ENCODE results near the gene R3HDML. TPM values are rescaled to one million over a fixed set of nuclear protein-coding genes. Genes with fewer than 3 reads are reported as not detected.
A peak's percentile ranks its signal among the peaks of the same experiment; 100 is the strongest.

The R3HDML gene
- total and polyA plus RNA-seq, 2 of the 13 experiments (the other 11 are each of a cell fraction or from before 2014, with no cell fraction given), result not detected

- TF ChIP-seq, protein P1, sequence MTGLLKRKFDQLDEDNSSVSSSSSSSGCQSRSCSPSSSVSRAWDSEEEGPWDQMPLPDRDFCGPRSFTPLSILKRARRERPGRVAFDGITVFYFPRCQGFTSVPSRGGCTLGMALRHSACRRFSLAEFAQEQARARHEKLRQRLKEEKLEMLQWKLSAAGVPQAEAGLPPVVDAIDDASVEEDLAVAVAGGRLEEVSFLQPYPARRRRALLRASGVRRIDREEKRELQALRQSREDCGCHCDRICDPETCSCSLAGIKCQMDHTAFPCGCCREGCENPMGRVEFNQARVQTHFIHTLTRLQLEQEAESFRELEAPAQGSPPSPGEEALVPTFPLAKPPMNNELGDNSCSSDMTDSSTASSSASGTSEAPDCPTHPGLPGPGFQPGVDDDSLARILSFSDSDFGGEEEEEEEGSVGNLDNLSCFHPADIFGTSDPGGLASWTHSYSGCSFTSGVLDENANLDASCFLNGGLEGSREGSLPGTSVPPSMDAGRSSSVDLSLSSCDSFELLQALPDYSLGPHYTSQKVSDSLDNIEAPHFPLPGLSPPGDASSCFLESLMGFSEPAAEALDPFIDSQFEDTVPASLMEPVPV (CRISPR knock-in tag; IDR thresholded peaks at IDR 0.05), result 0 out of 2 replicates have a peak, but pooled peaks have one; percentile 38
- TF ChIP-seq HNF1A (IDR thresholded peaks at IDR 0.05; ENCODE audit: low read depth) (no peak), HNF1A (CRISPR knock-in tag; IDR thresholded peaks at IDR 0.05; ENCODE audit: borderline replicate concordance) (peak; percentile 52; the same call in 1 of the 2 replicates), JDP2 (CRISPR knock-in tag; IDR thresholded peaks at IDR 0.05; ENCODE audit: borderline replicate concordance) (no peak), NCOA5 (CRISPR knock-in tag; IDR thresholded peaks at IDR 0.05) (no peak), SOX6 (IDR thresholded peaks at IDR 0.05) (no peak), SOX6 (CRISPR knock-in tag; IDR thresholded peaks at IDR 0.05) (no peak), MZF1 (CRISPR knock-in tag; IDR thresholded peaks at IDR 0.05; ENCODE audit: borderline replicate concordance) (no peak), ZNF468 (CRISPR knock-in tag; IDR thresholded peaks at IDR 0.05) (0 out of 2 replicates have a peak, but pooled peaks have one; percentile 40), MTA1 (CRISPR knock-in tag; IDR thresholded peaks at IDR 0.05; ENCODE audit: borderline replicate concordance) (no peak), ZBTB7A (CRISPR knock-in tag; IDR thresholded peaks at IDR 0.05) (peak; percentile 77; the same call in 1 of the 2 replicates), KDM5B (CRISPR knock-in tag; IDR thresholded peaks at IDR 0.05; ENCODE audit: borderline replicate concordance) (no peak), TP53 (CRISPR knock-in tag; conservative IDR thresholded peaks at IDR 0.05) (no peak), TEAD3 (CRISPR knock-in tag; optimal IDR thresholded peaks at IDR 0.05; ENCODE audit: borderline replicate concordance) (no peak)
- TF ChIP-seq, protein P2, sequence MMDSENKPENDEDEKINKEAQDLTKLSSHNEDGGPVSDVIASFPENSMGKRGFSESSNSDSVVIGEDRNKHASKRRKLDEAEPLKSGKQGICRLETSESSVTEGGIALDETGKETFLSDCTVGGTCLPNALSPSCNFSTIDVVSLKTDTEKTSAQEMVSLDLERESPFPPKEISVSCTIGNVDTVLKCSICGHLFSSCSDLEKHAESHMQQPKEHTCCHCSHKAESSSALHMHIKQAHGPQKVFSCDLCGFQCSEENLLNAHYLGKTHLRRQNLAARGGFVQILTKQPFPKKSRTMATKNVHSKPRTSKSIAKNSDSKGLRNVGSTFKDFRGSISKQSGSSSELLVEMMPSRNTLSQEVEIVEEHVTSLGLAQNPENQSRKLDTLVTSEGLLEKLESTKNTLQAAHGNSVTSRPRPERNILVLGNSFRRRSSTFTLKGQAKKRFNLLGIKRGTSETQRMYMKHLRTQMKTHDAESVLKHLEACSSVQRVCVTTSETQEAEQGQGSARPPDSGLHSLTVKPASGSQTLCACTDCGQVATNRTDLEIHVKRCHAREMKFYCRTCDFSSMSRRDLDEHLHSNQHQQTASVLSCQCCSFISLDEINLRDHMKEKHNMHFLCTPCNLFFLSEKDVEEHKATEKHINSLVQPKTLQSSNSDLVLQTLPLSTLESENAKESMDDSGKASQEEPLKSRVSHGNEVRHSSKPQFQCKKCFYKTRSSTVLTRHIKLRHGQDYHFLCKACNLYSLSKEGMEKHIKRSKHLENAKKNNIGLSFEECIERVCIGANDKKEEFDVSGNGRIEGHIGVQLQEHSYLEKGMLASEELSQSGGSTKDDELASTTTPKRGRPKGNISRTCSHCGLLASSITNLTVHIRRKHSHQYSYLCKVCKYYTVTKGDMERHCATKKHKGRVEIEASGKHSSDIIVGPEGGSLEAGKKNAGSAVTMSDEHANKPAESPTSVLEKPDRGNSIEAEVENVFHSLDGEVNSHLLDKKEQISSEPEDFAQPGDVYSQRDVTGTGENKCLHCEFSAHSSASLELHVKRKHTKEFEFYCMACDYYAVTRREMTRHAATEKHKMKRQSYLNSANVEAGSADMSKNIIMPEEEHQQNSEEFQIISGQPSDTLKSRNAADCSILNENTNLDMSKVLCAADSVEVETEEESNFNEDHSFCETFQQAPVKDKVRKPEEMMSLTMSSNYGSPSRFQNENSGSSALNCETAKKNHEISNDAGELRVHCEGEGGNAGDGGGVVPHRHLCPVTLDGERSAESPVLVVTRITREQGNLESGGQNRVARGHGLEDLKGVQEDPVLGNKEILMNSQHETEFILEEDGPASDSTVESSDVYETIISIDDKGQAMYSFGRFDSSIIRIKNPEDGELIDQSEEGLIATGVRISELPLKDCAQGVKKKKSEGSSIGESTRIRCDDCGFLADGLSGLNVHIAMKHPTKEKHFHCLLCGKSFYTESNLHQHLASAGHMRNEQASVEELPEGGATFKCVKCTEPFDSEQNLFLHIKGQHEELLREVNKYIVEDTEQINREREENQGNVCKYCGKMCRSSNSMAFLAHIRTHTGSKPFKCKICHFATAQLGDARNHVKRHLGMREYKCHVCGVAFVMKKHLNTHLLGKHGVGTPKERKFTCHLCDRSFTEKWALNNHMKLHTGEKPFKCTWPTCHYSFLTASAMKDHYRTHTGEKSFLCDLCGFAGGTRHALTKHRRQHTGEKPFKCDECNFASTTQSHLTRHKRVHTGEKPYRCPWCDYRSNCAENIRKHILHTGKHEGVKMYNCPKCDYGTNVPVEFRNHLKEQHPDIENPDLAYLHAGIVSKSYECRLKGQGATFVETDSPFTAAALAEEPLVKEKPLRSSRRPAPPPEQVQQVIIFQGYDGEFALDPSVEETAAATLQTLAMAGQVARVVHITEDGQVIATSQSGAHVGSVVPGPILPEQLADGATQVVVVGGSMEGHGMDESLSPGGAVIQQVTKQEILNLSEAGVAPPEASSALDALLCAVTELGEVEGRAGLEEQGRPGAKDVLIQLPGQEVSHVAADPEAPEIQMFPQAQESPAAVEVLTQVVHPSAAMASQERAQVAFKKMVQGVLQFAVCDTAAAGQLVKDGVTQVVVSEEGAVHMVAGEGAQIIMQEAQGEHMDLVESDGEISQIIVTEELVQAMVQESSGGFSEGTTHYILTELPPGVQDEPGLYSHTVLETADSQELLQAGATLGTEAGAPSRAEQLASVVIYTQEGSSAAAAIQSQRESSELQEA (CRISPR knock-in tag; IDR thresholded peaks at IDR 0.05; ENCODE audit: not compliant biosample characterization), result no peak
These were observed 59.7 kb downstream of the R3HDML start (continued) for GRCh38 chr20:44396369-44397130.

Measured in HepG2 (cell line).